ENCODE measurements around the gene SEMA4G.

GRCh38 chr10:101018118-101018599 lies 48.9 kb downstream of the SEMA4G start:
- TF ChIP-seq SMC3 (conservative IDR thresholded peaks at IDR 0.05; ENCODE audit: poor library complexity) = no peak
- no peak for TF ChIP-seq EP300 (conservative IDR thresholded peaks at IDR 0.05; ENCODE audit: poor library complexity, severe bottlenecking)
- TF ChIP-seq CTCF (IDR thresholded peaks at IDR 0.05; ENCODE audit: poor library complexity, severe bottlenecking) = no peak
- TF ChIP-seq POLR2AphosphoS5 (IDR thresholded peaks at IDR 0.05) = no peak
- no peak for TF ChIP-seq RAD21 (conservative IDR thresholded peaks at IDR 0.05)
- no peak for TF ChIP-seq TAF1 (IDR thresholded peaks at IDR 0.05; ENCODE audit: low read depth)
- no peak for TF ChIP-seq MXI1 (conservative IDR thresholded peaks at IDR 0.05; ENCODE audit: poor library complexity, severe bottlenecking)
- no peak for TF ChIP-seq EZH2 (IDR thresholded peaks at IDR 0.05; ENCODE audit: borderline replicate concordance, insufficient read depth, low read length, poor library complexity, severe bottlenecking)
